Thoracic aorta (tissue), 2 donors: ENCODE results near the gene RRAS. TPM values are rescaled to one million over a fixed set of nuclear protein-coding genes. Genes with fewer than 3 reads are reported as not detected.

ENCODE experiments used
- ATAC-seq: fragments of 150-250 bp; one replicate; pipeline ENCODE4 v1.8.0; 2017; ENCODE audit warnings: low read depth; ENCODE audit not compliant: insufficient number of reproducible peaks, low FRiP score
- DNase-seq: peaks from one replicate; pipeline ENCODE4 v3.0.0-alpha.2; 2020; ENCODE audit warnings: low spot score
- H3K27ac ChIP-seq, 2 donors: fragments of 200-600 bp; sonication (generic); 1 replicate in 1 of 2; 2 replicates in 1 of 2; pipeline ENCODE4 v1.5.1; 2016; ENCODE audit warnings: mild to moderate bottlenecking in 2 of 2, moderate library complexity in 2 of 2
- H3K27me3 ChIP-seq: fragments of 200-600 bp; sonication (generic); replicated peaks from 2 replicates; pipeline ENCODE4 v1.6.0; 2016; ENCODE audit warnings: mild to moderate bottlenecking; ENCODE audit not compliant: insufficient read depth
- H3K36me3 ChIP-seq: fragments of 200-600 bp; sonication (generic); one replicate; pipeline ENCODE4 v1.5.1; 2016
- H3K4me1 ChIP-seq, 2 donors: fragments of 200-600 bp; sonication (generic); 1 replicate in 1 of 2; 2 replicates in 1 of 2; pipeline versions ENCODE4 v1.5.1 to v1.6.0; 2016; ENCODE audit warnings: low read depth in 2 of 2, mild to moderate bottlenecking in 1 of 2; ENCODE audit not compliant: control insufficient read depth in 1 of 2
- H3K4me3 ChIP-seq: fragments of 200-600 bp; sonication (generic); 2 replicates; pipeline ENCODE4 v1.5.1; 2016; ENCODE audit warnings: mild to moderate bottlenecking
- H3K9me3 ChIP-seq: fragments of 200-600 bp; sonication (generic); 2 replicates; pipeline ENCODE4 v1.5.1; 2016
- total RNA-seq, 2 donors: library from RNA; depleted of rRNA; stranded (reverse); fragments of >200 nt; gene quantifications; one replicate each; pipeline versions ENCODE4 v1.1.0 to v1.2.3, GENCODE V29; 2016
- TF ChIP-seq, protein P1 (sequence below): fragments of 200-600 bp; sonication (generic); IDR thresholded peaks from one replicate; pipeline ENCODE4 v1.5.1; 2019; ENCODE audit warnings: antibody characterized with exemption

The RRAS gene
- total RNA-seq, 2 donors from 2014 or later = 82.2 to 188 TPM

DNA sequence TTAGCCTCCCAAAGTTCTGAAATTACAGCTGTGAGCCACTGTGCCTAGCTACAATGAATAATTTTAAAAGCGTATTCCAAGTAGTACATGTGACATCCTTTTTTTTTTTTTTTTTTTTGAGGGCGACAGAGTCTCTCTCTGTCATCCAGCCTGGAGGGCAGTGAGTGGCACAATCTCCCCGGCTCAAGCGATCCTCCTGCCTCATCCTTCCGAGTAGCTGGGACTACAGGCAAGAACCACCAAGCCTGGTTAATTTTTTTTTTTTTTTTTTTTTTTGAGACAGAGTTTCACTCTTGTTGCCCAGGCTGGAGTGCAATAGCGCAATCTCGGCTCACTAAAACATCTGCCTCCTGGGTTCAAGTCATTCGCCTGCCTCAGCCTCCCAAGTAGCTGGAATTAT is 52.7 kb downstream of the RRAS start:
- H3K4me3 ChIP-seq = no peak overlapping the region
- DNase-seq (no peak), ATAC-seq (no peak)
- H3K27me3 ChIP-seq = no peaks in the 10 kb centered on the region
- no peaks in the 10 kb centered on the region for H3K36me3 ChIP-seq
- TF ChIP-seq, protein P1, sequence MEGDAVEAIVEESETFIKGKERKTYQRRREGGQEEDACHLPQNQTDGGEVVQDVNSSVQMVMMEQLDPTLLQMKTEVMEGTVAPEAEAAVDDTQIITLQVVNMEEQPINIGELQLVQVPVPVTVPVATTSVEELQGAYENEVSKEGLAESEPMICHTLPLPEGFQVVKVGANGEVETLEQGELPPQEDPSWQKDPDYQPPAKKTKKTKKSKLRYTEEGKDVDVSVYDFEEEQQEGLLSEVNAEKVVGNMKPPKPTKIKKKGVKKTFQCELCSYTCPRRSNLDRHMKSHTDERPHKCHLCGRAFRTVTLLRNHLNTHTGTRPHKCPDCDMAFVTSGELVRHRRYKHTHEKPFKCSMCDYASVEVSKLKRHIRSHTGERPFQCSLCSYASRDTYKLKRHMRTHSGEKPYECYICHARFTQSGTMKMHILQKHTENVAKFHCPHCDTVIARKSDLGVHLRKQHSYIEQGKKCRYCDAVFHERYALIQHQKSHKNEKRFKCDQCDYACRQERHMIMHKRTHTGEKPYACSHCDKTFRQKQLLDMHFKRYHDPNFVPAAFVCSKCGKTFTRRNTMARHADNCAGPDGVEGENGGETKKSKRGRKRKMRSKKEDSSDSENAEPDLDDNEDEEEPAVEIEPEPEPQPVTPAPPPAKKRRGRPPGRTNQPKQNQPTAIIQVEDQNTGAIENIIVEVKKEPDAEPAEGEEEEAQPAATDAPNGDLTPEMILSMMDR = no peak
- peaks cover 0 to 4% of the 10 kb centered on the region in 2 donors for H3K4me1 ChIP-seq
- no peaks in the 10 kb centered on the region for H3K9me3 ChIP-seq
- H3K27ac ChIP-seq = no peak overlapping the region

Other genes with a start within 250 kb of the RRAS start
- gene PTH2, start 216.7 kb downstream of the RRAS start, total RNA-seq = not detected
- not detected for gene GFY, start 214.8 kb downstream of the RRAS start, total RNA-seq
- 1 to 10 TPM in 1 of 2 donors, under 1 TPM in 1; 0.54 to 2.8 TPM for gene SLC17A7, start 198.6 kb downstream of the RRAS start, total RNA-seq
- gene PIH1D1, start 188.3 kb downstream of the RRAS start, total RNA-seq = 10 to 100 TPM; 60.2 to 95.4 TPM
- 10 to 100 TPM; 21.8 to 29.8 TPM for gene ALDH16A1, start 186.9 kb downstream of the RRAS start, total RNA-seq
- gene FLT3LG, start 165.9 kb downstream of the RRAS start, total RNA-seq = 1 to 10 TPM; 4.7 to 5.6 TPM
- gene RPL13A, start 152.5 kb downstream of the RRAS start, total RNA-seq = 1,000 to 10,000 TPM in 1 of 2 donors, 100 to 1,000 TPM in 1; 996 to 1,451 TPM
- gene RPS11, start 143.7 kb downstream of the RRAS start, total RNA-seq = 1,000 to 10,000 TPM; 1,371 to 2,401 TPM
- 100 to 1,000 TPM; 172 to 304 TPM for gene FCGRT, start 127.5 kb downstream of the RRAS start, total RNA-seq
- 100 to 1,000 TPM in 1 of 2 donors, 10 to 100 TPM in 1; 65.3 to 111 TPM for gene RCN3, start 112.1 kb downstream of the RRAS start, total RNA-seq
- 10 to 100 TPM; 30.8 to 46.8 TPM for gene NOSIP, start 59.6 kb downstream of the RRAS start, total RNA-seq
- not detected for gene PRRG2, start 58.8 kb downstream of the RRAS start, total RNA-seq
- 10 to 100 TPM; 12.4 to 24.5 TPM for gene PRR12, start 49.0 kb downstream of the RRAS start, total RNA-seq
- gene SCAF1, start 2.1 kb upstream of the RRAS start, total RNA-seq = 10 to 100 TPM; 27.3 to 30.6 TPM
- 10 to 100 TPM; 33.2 to 52.9 TPM for gene IRF3, start 25.7 kb upstream of the RRAS start, total RNA-seq
- gene BCL2L12, start 25.8 kb upstream of the RRAS start, total RNA-seq = 1 to 10 TPM; 2.5 to 3.0 TPM
- 100 to 1,000 TPM; 116 to 118 TPM for gene PRMT1, start 37.1 kb upstream of the RRAS start, total RNA-seq
- 1 to 10 TPM; 2.8 to 6.4 TPM for gene ADM5, start 49.5 kb upstream of the RRAS start, total RNA-seq
- gene CPT1C, start 51.0 kb upstream of the RRAS start, total RNA-seq = 1 to 10 TPM; 2.5 to 3.9 TPM
- not detected for gene TSKS, start 123.2 kb upstream of the RRAS start, total RNA-seq
- gene AP2A1, start 126.9 kb upstream of the RRAS start, total RNA-seq = 10 to 100 TPM; 81.1 to 89.7 TPM
- 10 to 100 TPM; 23.6 to 27.3 TPM for gene FUZ, start 173.1 kb upstream of the RRAS start, total RNA-seq
- 10 to 100 TPM; 29.8 to 37.0 TPM for gene MED25, start 178.1 kb upstream of the RRAS start, total RNA-seq
- gene PTOV1, start 211.0 kb upstream of the RRAS start, total RNA-seq = 10 to 100 TPM; 62.9 to 72.2 TPM
- 10 to 100 TPM; 55.8 to 78.7 TPM for gene PNKP, start 227.4 kb upstream of the RRAS start, total RNA-seq
- gene AKT1S1, start 237.2 kb upstream of the RRAS start, total RNA-seq = 10 to 100 TPM; 15.2 to 20.7 TPM
- 10 to 100 TPM; 27.9 to 31.7 TPM for gene TBC1D17, start 237.6 kb upstream of the RRAS start, total RNA-seq